ENCODE results near the gene CES5A. TPM values are rescaled to one million over a fixed set of nuclear protein-coding genes. Genes with fewer than 3 reads are reported as not detected.
A peak's percentile ranks its signal among the peaks of the same experiment; 100 is the strongest.
"Not testable (repeated sequence)": the region's sequence is repeated elsewhere in the genome, so short reads cannot be mapped to it uniquely, and the experiment has no call there.

The CES5A gene
- total and polyA plus RNA-seq, 7 donors: 0.03 TPM; not detected in 6

GRCh38 chr16:55835581-55835980, 39.6 kb downstream of the CES5A start:
- Histone ChIP-seq H3K9me3 (no peaks in the 10 kb centered on the region), H3K27ac (no peak overlapping the region), H3K4me1 (no peaks in the 10 kb centered on the region), H3K27me3 (ENCODE audit: insufficient read depth in 3 of 3, low read length in 2 of 3) (no peaks in the 10 kb centered on the region), H3K36me3 (ENCODE audit: insufficient read depth in 1 of 2, low read depth in 1 of 2) (no peaks in the 10 kb centered on the region), H3K4me3 (no peak overlapping the region)
- intact Hi-C loops (cut with DNase I): loop anchor here in 1 of 2 donors (2.0 kb wide), 1 partner anchor 73 kb away; no protein-coding TSS in a partner anchor
- TF ChIP-seq CTCF (IDR thresholded peaks at IDR 0.05): no peak
- WGBS, 3 donors: 9 to 15% (median 14%) methylated on average over 1 of the region's 1 CpG
- ATAC-seq (peak; percentile 56 to 75 (median 62)), DNase-seq (peak; percentile 28 to 71)

- not testable (repeated sequence) for H3K27me3 ChIP-seq (ENCODE audit: insufficient read depth in 3 of 3, low read length in 2 of 3); H3K36me3 ChIP-seq (ENCODE audit: insufficient read depth in 1 of 2, low read depth in 1 of 2); H3K4me3 ChIP-seq; DNase-seq; H3K27ac ChIP-seq; H3K4me1 ChIP-seq; H3K9me3 ChIP-seq; ATAC-seq
- WGBS, 3 donors: 65 to 73% (median 69%) methylated on average over 3 of the region's 3 CpGs
- intact Hi-C loops (cut with DNase I): loop anchor here in 1 of 2 donors (2.0 kb wide), 1 partner anchor 72 kb away; no protein-coding TSS in a partner anchor
These were observed 40.0 kb downstream of the CES5A start for GRCh38 chr16:55835173-55835572.

- DNase-seq: no peak
- 80 to 84% (median 81%) methylated on average over 7 of the region's 7 CpGs for WGBS, 3 donors
- intact Hi-C loops (cut with DNase I): loop anchor here in 1 of 2 donors (2.0 kb wide), 1 partner anchor 71 kb away; no protein-coding TSS in a partner anchor
- no peaks in the 10 kb centered on the region for H3K27me3 ChIP-seq (ENCODE audit: insufficient read depth in 3 of 3, low read length in 2 of 3)
- ATAC-seq: no peak
- H3K4me1 ChIP-seq: no peaks in the 10 kb centered on the region
- H3K27ac ChIP-seq: no peak overlapping the region
- no peaks in the 10 kb centered on the region for H3K9me3 ChIP-seq
- no peak for TF ChIP-seq CTCF (IDR thresholded peaks at IDR 0.05)
- no peak overlapping the region for H3K4me3 ChIP-seq
- no peaks in the 10 kb centered on the region for H3K36me3 ChIP-seq (ENCODE audit: insufficient read depth in 1 of 2, low read depth in 1 of 2)
These were observed 41.1 kb downstream of the CES5A start for GRCh38 chr16:55834049-55834448.

- ATAC-seq (peak; percentile 36 to 84 (median 60)), DNase-seq (peak; percentile 44 to 90)
These were observed 42.1 kb downstream of the CES5A start, which contains the start of gene CES1 for GRCh38 chr16:55832773-55833691. Gene CES1 (minus strand): TSS chr16:55833096. CDS start chr16:55833055, 41 bp downstream.

More at GRCh38 chr16:55832773-55833691, 42.1 kb downstream of the CES5A start, which contains the start of gene CES1:
- TF ChIP-seq CTCF (IDR thresholded peaks at IDR 0.05): no peak
- Histone ChIP-seq H3K36me3 (ENCODE audit: insufficient read depth in 1 of 2, low read depth in 1 of 2) (no peaks in the 10 kb centered on the region), H3K4me3 (peak within 1 kb of the TSS; percentile 44), H3K4me1 (no peaks in the 10 kb centered on the region), H3K27me3 (ENCODE audit: insufficient read depth in 3 of 3, low read length in 2 of 3) (no peaks in the 10 kb centered on the region), H3K27ac (no peak within 1 kb of the TSS), H3K9me3 (no peaks in the 10 kb centered on the region)
- WGBS, 3 donors: 36 to 55% (median 47%) methylated on average over 30 of the region's 30 CpGs
- intact Hi-C loops (cut with DNase I): no loop called here

All from psoas muscle (tissue), 8 donors.